Mesodermal cell (in vitro differentiated cells): ENCODE data around the gene TRIO.

Experiments
- H3K27ac ChIP-seq: 2 replicates; pipeline ENCODE4 v1.7.0; 2013; ENCODE audit warnings: mild to moderate bottlenecking, low read depth, low read length, moderate library complexity; ENCODE audit not compliant: severe bottlenecking
- H3K36me3 ChIP-seq: 2 replicates; pipeline ENCODE4 v1.7.1; 2013; ENCODE audit warnings: mild to moderate bottlenecking, low read length, moderate library complexity; ENCODE audit not compliant: control insufficient read depth, insufficient read depth
- H3K4me1 ChIP-seq: one replicate; pipeline ENCODE4 v1.7.1; 2013; ENCODE audit warnings: mild to moderate bottlenecking, low read length; ENCODE audit not compliant: insufficient read depth, control insufficient read depth, poor library complexity, severe bottlenecking
- H3K4me3 ChIP-seq: 2 replicates; pipeline ENCODE4 v1.7.0; 2013; ENCODE audit warnings: low read length, control low read depth, mild to moderate bottlenecking; ENCODE audit not compliant: insufficient read depth, poor library complexity, severe bottlenecking; ENCODE audit errors: extremely low read depth
- H3K9me3 ChIP-seq: 2 replicates; pipeline ENCODE4 v1.7.1; 2013; ENCODE audit warnings: mild to moderate bottlenecking, low read length, moderate library complexity; ENCODE audit not compliant: control insufficient read depth
- WGBS, 2 experiments: methylation state at CpG; one replicate each; pipeline ENCODE4 v1.1.5; 2013; ENCODE audit warnings: missing lambda C conversion rate in 2 of 2; ENCODE audit not compliant: insufficient coverage in 2 of 2; 5-methylcytosine and 5-hydroxymethylcytosine counted together

TRIO gene

GRCh38 chr5:14326035-14326903 is 183.1 kb downstream of the TRIO start:
- Histone ChIP-seq H3K36me3 (peaks cover 83% of the 10 kb centered on the region), H3K9me3 (no peaks in the 10 kb centered on the region), H3K27ac (no peak overlapping the region), H3K4me3 (no peak overlapping the region), H3K4me1 (peaks cover 2% of the 10 kb centered on the region)
- WGBS, 2 experiments, result 86 to 92% methylated on average over 7 to 10 of the region's 10 CpGs

- Histone ChIP-seq H3K9me3 (no peaks in the 10 kb centered on the region), H3K4me3 (no peak overlapping the region), H3K36me3 (peaks cover 82% of the 10 kb centered on the region), H3K27ac (no peak overlapping the region), H3K4me1 (peaks cover 6% of the 10 kb centered on the region)
- 100% methylated on average over 1 of the region's 6 CpGs; no CpG with 5 or more reads in 1 of the 2 experiments for WGBS, 2 experiments
Measured at GRCh38 chr5:14327624-14328023, 184.5 kb downstream of the TRIO start.

- 97 to 99% methylated on average over 12 to 14 of the region's 14 CpGs for WGBS, 2 experiments
- Histone ChIP-seq H3K27ac (no peak overlapping the region), H3K4me1 (peaks cover 6% of the 10 kb centered on the region), H3K36me3 (peaks cover 81% of the 10 kb centered on the region), H3K4me3 (no peak overlapping the region), H3K9me3 (no peaks in the 10 kb centered on the region)
Measured at GRCh38 chr5:14328144-14328543, 185.0 kb downstream of the TRIO start.

GRCh38 chr5:14330291-14330690 is 187.1 kb downstream of the TRIO start:
- no peak overlapping the region for H3K4me3 ChIP-seq
- H3K9me3 ChIP-seq, result no peaks in the 10 kb centered on the region
- H3K36me3 ChIP-seq, result peaks cover 88% of the 10 kb centered on the region
- no peak overlapping the region for H3K27ac ChIP-seq
- no CpG with 5 or more reads among the region's 2 CpGs for WGBS, 2 experiments
- peaks cover 6% of the 10 kb centered on the region for H3K4me1 ChIP-seq

- no peak overlapping the region for H3K27ac ChIP-seq
- peaks cover 88% of the 10 kb centered on the region for H3K36me3 ChIP-seq
- WGBS, 2 experiments, result 93 to 95% methylated on average over 8 to 9 of the region's 14 CpGs
- H3K9me3 ChIP-seq, result no peaks in the 10 kb centered on the region
- H3K4me1 ChIP-seq, result peaks cover 6% of the 10 kb centered on the region
- no peak overlapping the region for H3K4me3 ChIP-seq
Measured at GRCh38 chr5:14330729-14331385, 187.7 kb downstream of the TRIO start.

- H3K36me3 ChIP-seq, result peaks cover 88% of the 10 kb centered on the region
- H3K4me3 ChIP-seq, result no peak overlapping the region
- WGBS, 2 experiments, result 91 to 94% methylated on average over 4 of the region's 4 CpGs
- H3K27ac ChIP-seq, result no peak overlapping the region
- H3K9me3 ChIP-seq, result no peaks in the 10 kb centered on the region
- H3K4me1 ChIP-seq, result peaks cover 6% of the 10 kb centered on the region
Measured at GRCh38 chr5:14331386-14331781, 188.2 kb downstream of the TRIO start.

GRCh38 chr5:14332038-14332631 is 189.0 kb downstream of the TRIO start:
- Histone ChIP-seq H3K4me3 (no peak overlapping the region), H3K4me1 (peaks cover 7% of the 10 kb centered on the region), H3K9me3 (no peaks in the 10 kb centered on the region), H3K36me3 (peaks cover 92% of the 10 kb centered on the region), H3K27ac (no peak overlapping the region)
- WGBS, 2 experiments, result 97 to 100% methylated on average over 2 to 4 of the region's 6 CpGs

GRCh38 chr5:14332746-14333145 is 189.6 kb downstream of the TRIO start:
- no peaks in the 10 kb centered on the region for H3K9me3 ChIP-seq
- peaks cover 12% of the 10 kb centered on the region for H3K4me1 ChIP-seq
- H3K36me3 ChIP-seq, result peaks cover 95% of the 10 kb centered on the region
- no peak overlapping the region for H3K27ac ChIP-seq
- no peak overlapping the region for H3K4me3 ChIP-seq
- 91 to 93% methylated on average over 5 to 9 of the region's 10 CpGs for WGBS, 2 experiments

- no peaks in the 10 kb centered on the region for H3K9me3 ChIP-seq
- no peak overlapping the region for H3K27ac ChIP-seq
- H3K4me1 ChIP-seq, result peaks cover 5% of the 10 kb centered on the region
- H3K4me3 ChIP-seq, result no peak overlapping the region
- peaks cover 81% of the 10 kb centered on the region for H3K36me3 ChIP-seq
- WGBS, 2 experiments, result 90 to 94% methylated on average over 4 to 7 of the region's 7 CpGs
Measured at GRCh38 chr5:14337593-14337992, 194.5 kb downstream of the TRIO start.

- no peaks in the 10 kb centered on the region for H3K9me3 ChIP-seq
- H3K4me3 ChIP-seq, result no peak overlapping the region
- H3K27ac ChIP-seq, result no peak overlapping the region
- WGBS, 2 experiments, result 93 to 95% methylated on average over 11 of the region's 11 CpGs
- H3K36me3 ChIP-seq, result peaks cover 77% of the 10 kb centered on the region
- H3K4me1 ChIP-seq, result peaks cover 5% of the 10 kb centered on the region
Measured at GRCh38 chr5:14339468-14339867, 196.3 kb downstream of the TRIO start.
